ENCODE measurements around the gene EPHA1. TPM values are rescaled to one million over a fixed set of nuclear protein-coding genes. Genes with fewer than 3 reads are reported as not detected.
"Not testable (repeated sequence)": the region's sequence is repeated elsewhere in the genome, so short reads cannot be mapped to it uniquely, and the experiment has no call there.

EPHA1 gene
- total and polyA plus RNA-seq, 8 donors: 4.7 to 31.9 (median 10.0) TPM

GRCh38 chr7:143422033-143422432 lies 13.4 kb upstream of the EPHA1 start:
- no peaks in the 10 kb centered on the region for H3K4me1 ChIP-seq
- no peaks in the 10 kb centered on the region for H3K9me3 ChIP-seq
- no peaks in the 10 kb centered on the region for H3K27me3 ChIP-seq
- 90 to 100% (median 94%) methylated on average over 3 of the region's 3 CpGs for WGBS, 5 donors
- H3K27ac ChIP-seq: no peak overlapping the region
- DNase-seq: no peak
- H3K4me3 ChIP-seq: no peak overlapping the region
- TF ChIP-seq EP300 (IDR thresholded peaks at IDR 0.05) (no peak), POLR2AphosphoS5 (IDR thresholded peaks at IDR 0.05) (no peak), CTCF (IDR thresholded peaks at IDR 0.05) (no peak), POLR2A (IDR thresholded peaks at IDR 0.05) (no peak)
- H3K36me3 ChIP-seq: no peaks in the 10 kb centered on the region
- intact Hi-C loops (cut with DNase I; ENCODE audit: low total_unique reads): no loop called here

DNA sequence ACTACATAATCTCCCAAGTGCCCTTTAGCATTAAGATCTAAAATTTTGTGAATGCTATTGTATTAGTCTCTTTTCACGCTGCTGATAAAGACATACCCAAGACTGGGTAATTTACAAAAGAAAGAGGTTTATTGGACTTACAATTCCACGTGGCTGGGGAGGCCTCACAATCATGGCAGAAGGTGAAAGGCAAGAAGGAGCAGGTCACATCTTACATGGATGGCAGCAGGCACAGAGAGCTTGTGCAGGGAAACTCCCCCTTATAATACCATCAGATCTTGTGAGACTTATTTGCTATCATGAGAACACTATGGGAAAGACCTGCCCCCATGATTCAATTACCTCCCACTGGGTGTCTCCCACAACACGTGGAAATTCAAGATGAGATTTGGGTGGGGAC lies 12.0 kb upstream of the EPHA1 start:
- H3K27ac ChIP-seq; H3K4me3 ChIP-seq; H3K36me3 ChIP-seq; H3K9me3 ChIP-seq; H3K27me3 ChIP-seq; intact Hi-C loops (cut with DNase I; ENCODE audit: low total_unique reads); DNase-seq: not testable (repeated sequence)
- peaks cover 0 to 11% (median 2%) of the 10 kb centered on the region in 4 donors for H3K4me1 ChIP-seq
- WGBS, 5 donors: 46 to 57% (median 53%) methylated on average over 3 of the region's 3 CpGs

DNA sequence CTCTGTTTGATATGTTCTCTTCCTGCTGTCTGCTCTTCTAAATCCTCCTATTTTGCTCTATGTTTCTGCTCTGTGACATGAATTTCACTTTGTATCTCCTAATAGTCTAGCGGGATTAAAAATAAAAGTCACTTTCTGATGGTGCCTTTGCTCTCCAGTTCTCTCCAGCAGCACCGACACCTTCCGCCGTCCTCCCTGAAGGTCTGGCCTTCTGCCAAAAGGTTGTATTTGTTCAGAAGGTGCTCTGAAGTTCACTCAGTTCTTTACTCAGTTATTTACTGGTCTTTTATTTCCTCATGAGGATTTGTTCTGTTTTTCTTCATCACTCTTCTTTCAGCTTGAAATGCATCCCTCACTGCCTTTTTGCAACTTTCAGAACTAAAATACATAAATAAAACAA lies 11.2 kb upstream of the EPHA1 start:
- no peak overlapping the region for H3K27ac ChIP-seq
- peaks cover 0 to 11% (median 2%) of the 10 kb centered on the region in 4 donors for H3K4me1 ChIP-seq
- no peaks in the 10 kb centered on the region for H3K27me3 ChIP-seq
- H3K4me3 ChIP-seq: no peak overlapping the region
- TF ChIP-seq CTCF (IDR thresholded peaks at IDR 0.05) (no peak), POLR2AphosphoS5 (IDR thresholded peaks at IDR 0.05) (no peak), POLR2A (IDR thresholded peaks at IDR 0.05) (no peak), EP300 (IDR thresholded peaks at IDR 0.05) (no peak)
- intact Hi-C loops (cut with DNase I; ENCODE audit: low total_unique reads): no loop called here
- no peaks in the 10 kb centered on the region for H3K9me3 ChIP-seq
- 26 to 37% (median 35%) methylated on average over 4 of the region's 4 CpGs for WGBS, 5 donors
- no peaks in the 10 kb centered on the region for H3K36me3 ChIP-seq
- DNase-seq: peak in 1 of 2 donors; percentile 61

- intact Hi-C loops (cut with DNase I; ENCODE audit: low total_unique reads): no loop called here
- WGBS, 5 donors: 81 to 87% (median 83%) methylated on average over 11 of the region's 11 CpGs
- no peak for DNase-seq
- no peaks in the 10 kb centered on the region for H3K36me3 ChIP-seq
- H3K4me1 ChIP-seq: peaks cover 0 to 11% (median 2%) of the 10 kb centered on the region in 4 donors
- no peak overlapping the region for H3K27ac ChIP-seq
- H3K9me3 ChIP-seq: no peaks in the 10 kb centered on the region
- TF ChIP-seq EP300 (IDR thresholded peaks at IDR 0.05) (no peak), CTCF (IDR thresholded peaks at IDR 0.05) (no peak), POLR2A (IDR thresholded peaks at IDR 0.05) (no peak), POLR2AphosphoS5 (IDR thresholded peaks at IDR 0.05) (no peak)
- H3K27me3 ChIP-seq: no peaks in the 10 kb centered on the region
- no peak overlapping the region for H3K4me3 ChIP-seq
Observed at GRCh38 chr7:143418681-143419458, 10.2 kb upstream of the EPHA1 start.

DNA sequence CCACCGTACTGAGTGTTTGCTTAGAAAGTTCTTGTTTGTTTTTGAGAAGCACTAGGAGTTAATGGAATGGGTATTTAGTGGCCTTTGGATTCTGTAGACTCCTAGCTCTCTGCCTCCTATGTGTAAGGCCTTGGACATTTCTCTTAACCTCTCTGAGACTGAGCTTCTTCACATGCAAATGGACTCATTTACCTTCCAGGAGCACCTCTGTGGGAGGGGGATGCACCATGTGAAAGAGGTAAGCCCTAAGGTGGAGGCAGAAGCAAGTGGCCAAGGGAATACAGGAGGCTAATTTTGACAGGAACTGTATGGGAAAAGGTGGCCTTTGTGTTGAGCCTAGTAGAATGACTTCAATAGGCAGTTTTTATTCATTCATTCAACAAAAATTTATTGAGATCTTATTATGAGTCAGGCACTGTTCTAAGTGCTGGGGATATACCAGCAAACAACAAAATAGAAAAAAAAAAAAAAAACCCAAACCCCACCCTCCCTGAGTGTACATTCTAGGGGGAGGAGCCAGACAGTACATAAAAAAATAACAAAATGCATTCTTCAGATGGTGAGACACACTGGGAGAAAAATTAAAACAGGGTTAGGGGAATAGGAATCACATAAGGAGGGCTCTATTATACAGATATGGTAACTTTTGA lies 9.2 kb upstream of the EPHA1 start:
- no peaks in the 10 kb centered on the region for H3K36me3 ChIP-seq
- 17 to 51% (median 23%) methylated on average over 1 of the region's 1 CpG for WGBS, 5 donors
- intact Hi-C loops (cut with DNase I; ENCODE audit: low total_unique reads): no loop called here

More for the DNA sequence above, 9.2 kb upstream of the EPHA1 start:
- H3K27me3 ChIP-seq: no peaks in the 10 kb centered on the region
- H3K4me3 ChIP-seq: no peak overlapping the region
- H3K27ac ChIP-seq: no peak overlapping the region
- H3K4me1 ChIP-seq: peaks cover 0 to 11% (median 2%) of the 10 kb centered on the region in 4 donors
- DNase-seq: no peak
- H3K9me3 ChIP-seq: no peaks in the 10 kb centered on the region
- TF ChIP-seq POLR2A (IDR thresholded peaks at IDR 0.05) (no peak), CTCF (IDR thresholded peaks at IDR 0.05) (no peak)
